Mucosa of gallbladder (tissue), 1 donor: ENCODE results near the gene STAB2. TPM values are rescaled to one million over a fixed set of nuclear protein-coding genes. Genes with fewer than 3 reads are reported as not detected.
"Not testable (repeated sequence)": the region's sequence is repeated elsewhere in the genome, so short reads cannot be mapped to it uniquely, and the experiment has no call there.

Source experiments
- DNase-seq: peaks from one replicate; pipeline ENCODE4 v3.0.0-alpha.2; 2020; ENCODE audit warnings: low spot score
- total RNA-seq: library from RNA; stranded (reverse); gene quantifications from one replicate; pipeline ENCODE4 v1.2.1, GENCODE V29; 2021
- donor health status: DM: no; HTN: no; CAD: no.

Gene STAB2
- total RNA-seq, 1 donor from 2014 or later = 1.4 TPM

DNA sequence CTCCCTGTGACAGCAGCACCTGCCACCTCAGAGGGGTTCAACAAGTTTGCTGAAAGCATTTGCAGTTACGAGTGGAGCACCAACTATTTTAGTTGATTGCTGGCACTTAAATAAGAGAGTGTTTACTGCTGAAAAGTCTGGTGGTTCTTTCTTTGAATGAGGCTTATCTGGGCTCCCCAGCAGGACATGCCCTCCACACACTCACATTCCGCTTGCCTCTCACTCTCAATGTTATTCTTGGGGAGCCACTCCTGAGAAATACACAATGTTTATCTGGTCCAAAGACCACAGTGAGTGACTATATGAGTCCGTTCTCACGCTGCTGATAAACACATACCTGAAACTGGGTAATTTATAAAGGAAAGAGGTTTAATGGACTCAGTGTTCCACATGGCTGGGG, 222.1 kb downstream of the STAB2 start:
- DNase-seq = no peak

GRCh38 chr12:103809639-103810038, 222.6 kb downstream of the STAB2 start:
- not testable (repeated sequence) for DNase-seq

- DNase-seq = no peak
These were observed 223.0 kb downstream of the STAB2 start for GRCh38 chr12:103810111-103810510.

DNA sequence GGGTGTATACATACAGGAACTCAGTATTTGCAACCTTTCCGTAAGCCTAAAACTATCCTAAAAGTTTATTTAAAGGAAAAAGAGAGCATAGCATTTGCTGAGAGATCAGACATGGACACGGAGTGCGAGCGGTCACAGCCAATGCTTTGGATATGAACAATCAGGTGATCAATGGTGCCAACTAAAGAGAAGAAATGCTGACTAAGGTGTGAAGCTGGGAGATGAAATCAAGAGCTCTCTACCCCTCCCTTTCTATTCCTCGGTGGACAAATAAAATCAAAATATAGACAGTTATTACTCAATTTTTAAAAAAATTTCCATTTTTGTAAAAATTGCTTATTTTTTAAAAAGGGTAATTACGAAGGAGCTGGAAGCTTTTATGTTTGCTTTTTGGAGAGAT, 224.7 kb downstream of the STAB2 start:
- DNase-seq = no peak

- DNase-seq = no peak
These were observed 225.7 kb downstream of the STAB2 start for GRCh38 chr12:103812789-103813188.

DNA sequence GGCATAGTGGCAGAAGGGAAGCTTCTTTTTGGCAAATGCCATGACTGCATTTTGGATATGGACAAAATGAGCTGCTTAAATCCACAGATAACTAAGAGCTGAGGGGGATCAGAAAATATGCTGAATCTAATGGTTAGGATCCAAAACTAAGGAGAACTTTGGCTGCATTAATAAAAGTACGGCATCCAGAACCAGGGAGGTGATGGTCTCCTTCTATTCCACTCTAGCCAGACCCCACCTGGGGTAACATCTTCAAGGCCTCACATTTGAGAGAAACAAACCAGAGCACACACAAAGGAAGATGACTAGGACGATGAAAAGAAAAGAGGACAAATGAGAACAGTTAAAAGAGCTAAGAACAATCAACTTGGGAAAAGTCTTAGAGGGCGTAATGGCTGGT, 226.4 kb downstream of the STAB2 start:
- no peak for DNase-seq

GRCh38 chr12:103813949-103814348, 226.9 kb downstream of the STAB2 start:
- DNase-seq = no peak

DNA sequence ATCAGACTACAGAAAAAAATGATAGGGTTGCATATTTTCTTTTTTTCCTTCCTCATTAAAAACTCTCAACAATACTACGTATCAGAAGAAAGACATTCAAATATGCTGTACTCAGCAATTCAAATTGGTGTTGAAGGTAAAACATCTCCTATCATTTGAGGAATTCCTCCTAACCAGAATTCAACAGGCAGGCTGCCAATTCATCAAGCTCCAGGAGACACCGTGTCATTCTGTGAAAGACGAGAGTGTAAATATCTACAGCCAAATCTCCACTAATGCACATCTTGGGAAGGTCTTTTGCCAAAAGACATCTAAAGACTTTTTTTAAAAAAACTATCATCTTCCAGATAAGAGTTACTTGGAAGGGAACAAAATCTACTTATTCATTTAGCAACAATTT, 227.4 kb downstream of the STAB2 start:
- no peak for DNase-seq

Other genes with a start within 250 kb of the STAB2 start
- gene C12orf42, start 91.3 kb upstream of the STAB2 start, total RNA-seq = not detected